K562 (cell line): ENCODE data around the gene ERC2. TPM values are rescaled to one million over a fixed set of nuclear protein-coding genes. Genes with fewer than 3 reads are reported as not detected.

Source experiments
- ASH1L ChIP-seq: fragments of 450-650 bp; IDR thresholded peaks from 2 replicates; pipeline ENCODE4 v1.6.1; 2018; ENCODE audit warnings: borderline replicate concordance, mild to moderate bottlenecking, low read depth; ENCODE audit not compliant: partially characterized antibody
- KDM4B ChIP-seq, 2 experiments: fragments of 450-650 bp in 1 of 2; sonication (generic) in 1 of 2; IDR thresholded peaks; 2 replicates each; pipeline ENCODE4 v1.6.1; 2016 to 2017; ENCODE audit warnings: borderline replicate concordance in 2 of 2, antibody characterized with exemption in 1 of 2, low read depth in 1 of 2, mild to moderate bottlenecking in 1 of 2
- polyA plus RNA-seq, 8 experiments: library from polyadenylated mRNA; depleted of rRNA in 4 of 8; stranded (reverse) in 5 of 8; unstranded in 3 of 8; fragments of >200 nt; fragmentation: Nextera tagmentation in 2 of 8; fragmentation: Illumina TruSeq in 1 of 8; extraction: Ambion mirVana in 2 of 8; extraction: Trizol in 1 of 8; gene quantifications; 2 replicates each; pipeline versions ENCODE4 v1.2.1 to v1.2.3, GENCODE V29; 2011 to 2014; ENCODE audit warnings: inconsistent platforms in 1 of 8, missing spikeins in 1 of 8
- total RNA-seq, 7 experiments: library from RNA; depleted of rRNA in 6 of 7; stranded (reverse); fragments of >200 nt in 6 of 7; fragmentation: Illumina TruSeq in 2 of 7; extraction: Trizol in 2 of 7; gene quantifications; 2 replicates each; pipeline versions ENCODE4 v1.2.1 to v1.2.3, GENCODE V29; 2011 to 2021; ENCODE audit warnings: low replicate concordance in 1 of 7
- TF ChIP-seq, protein P1 (sequence below): fragments of 200-600 bp; sonication (generic); IDR thresholded peaks from one replicate; pipeline ENCODE4 v1.6.1; 2012; ENCODE audit warnings: mild to moderate bottlenecking, low read depth, low read length, inconsistent platforms

Gene ERC2
- total and polyA plus RNA-seq, 9 of the 15 experiments (the other 6 are each of a cell fraction or from before 2014, with no cell fraction given) = 0.04 to 0.18 (median 0.07) TPM; not detected in 2

GRCh38 chr3:55668359-55668758 lies 799.9 kb downstream of the ERC2 start (continued):
- TF ChIP-seq, protein P1, sequence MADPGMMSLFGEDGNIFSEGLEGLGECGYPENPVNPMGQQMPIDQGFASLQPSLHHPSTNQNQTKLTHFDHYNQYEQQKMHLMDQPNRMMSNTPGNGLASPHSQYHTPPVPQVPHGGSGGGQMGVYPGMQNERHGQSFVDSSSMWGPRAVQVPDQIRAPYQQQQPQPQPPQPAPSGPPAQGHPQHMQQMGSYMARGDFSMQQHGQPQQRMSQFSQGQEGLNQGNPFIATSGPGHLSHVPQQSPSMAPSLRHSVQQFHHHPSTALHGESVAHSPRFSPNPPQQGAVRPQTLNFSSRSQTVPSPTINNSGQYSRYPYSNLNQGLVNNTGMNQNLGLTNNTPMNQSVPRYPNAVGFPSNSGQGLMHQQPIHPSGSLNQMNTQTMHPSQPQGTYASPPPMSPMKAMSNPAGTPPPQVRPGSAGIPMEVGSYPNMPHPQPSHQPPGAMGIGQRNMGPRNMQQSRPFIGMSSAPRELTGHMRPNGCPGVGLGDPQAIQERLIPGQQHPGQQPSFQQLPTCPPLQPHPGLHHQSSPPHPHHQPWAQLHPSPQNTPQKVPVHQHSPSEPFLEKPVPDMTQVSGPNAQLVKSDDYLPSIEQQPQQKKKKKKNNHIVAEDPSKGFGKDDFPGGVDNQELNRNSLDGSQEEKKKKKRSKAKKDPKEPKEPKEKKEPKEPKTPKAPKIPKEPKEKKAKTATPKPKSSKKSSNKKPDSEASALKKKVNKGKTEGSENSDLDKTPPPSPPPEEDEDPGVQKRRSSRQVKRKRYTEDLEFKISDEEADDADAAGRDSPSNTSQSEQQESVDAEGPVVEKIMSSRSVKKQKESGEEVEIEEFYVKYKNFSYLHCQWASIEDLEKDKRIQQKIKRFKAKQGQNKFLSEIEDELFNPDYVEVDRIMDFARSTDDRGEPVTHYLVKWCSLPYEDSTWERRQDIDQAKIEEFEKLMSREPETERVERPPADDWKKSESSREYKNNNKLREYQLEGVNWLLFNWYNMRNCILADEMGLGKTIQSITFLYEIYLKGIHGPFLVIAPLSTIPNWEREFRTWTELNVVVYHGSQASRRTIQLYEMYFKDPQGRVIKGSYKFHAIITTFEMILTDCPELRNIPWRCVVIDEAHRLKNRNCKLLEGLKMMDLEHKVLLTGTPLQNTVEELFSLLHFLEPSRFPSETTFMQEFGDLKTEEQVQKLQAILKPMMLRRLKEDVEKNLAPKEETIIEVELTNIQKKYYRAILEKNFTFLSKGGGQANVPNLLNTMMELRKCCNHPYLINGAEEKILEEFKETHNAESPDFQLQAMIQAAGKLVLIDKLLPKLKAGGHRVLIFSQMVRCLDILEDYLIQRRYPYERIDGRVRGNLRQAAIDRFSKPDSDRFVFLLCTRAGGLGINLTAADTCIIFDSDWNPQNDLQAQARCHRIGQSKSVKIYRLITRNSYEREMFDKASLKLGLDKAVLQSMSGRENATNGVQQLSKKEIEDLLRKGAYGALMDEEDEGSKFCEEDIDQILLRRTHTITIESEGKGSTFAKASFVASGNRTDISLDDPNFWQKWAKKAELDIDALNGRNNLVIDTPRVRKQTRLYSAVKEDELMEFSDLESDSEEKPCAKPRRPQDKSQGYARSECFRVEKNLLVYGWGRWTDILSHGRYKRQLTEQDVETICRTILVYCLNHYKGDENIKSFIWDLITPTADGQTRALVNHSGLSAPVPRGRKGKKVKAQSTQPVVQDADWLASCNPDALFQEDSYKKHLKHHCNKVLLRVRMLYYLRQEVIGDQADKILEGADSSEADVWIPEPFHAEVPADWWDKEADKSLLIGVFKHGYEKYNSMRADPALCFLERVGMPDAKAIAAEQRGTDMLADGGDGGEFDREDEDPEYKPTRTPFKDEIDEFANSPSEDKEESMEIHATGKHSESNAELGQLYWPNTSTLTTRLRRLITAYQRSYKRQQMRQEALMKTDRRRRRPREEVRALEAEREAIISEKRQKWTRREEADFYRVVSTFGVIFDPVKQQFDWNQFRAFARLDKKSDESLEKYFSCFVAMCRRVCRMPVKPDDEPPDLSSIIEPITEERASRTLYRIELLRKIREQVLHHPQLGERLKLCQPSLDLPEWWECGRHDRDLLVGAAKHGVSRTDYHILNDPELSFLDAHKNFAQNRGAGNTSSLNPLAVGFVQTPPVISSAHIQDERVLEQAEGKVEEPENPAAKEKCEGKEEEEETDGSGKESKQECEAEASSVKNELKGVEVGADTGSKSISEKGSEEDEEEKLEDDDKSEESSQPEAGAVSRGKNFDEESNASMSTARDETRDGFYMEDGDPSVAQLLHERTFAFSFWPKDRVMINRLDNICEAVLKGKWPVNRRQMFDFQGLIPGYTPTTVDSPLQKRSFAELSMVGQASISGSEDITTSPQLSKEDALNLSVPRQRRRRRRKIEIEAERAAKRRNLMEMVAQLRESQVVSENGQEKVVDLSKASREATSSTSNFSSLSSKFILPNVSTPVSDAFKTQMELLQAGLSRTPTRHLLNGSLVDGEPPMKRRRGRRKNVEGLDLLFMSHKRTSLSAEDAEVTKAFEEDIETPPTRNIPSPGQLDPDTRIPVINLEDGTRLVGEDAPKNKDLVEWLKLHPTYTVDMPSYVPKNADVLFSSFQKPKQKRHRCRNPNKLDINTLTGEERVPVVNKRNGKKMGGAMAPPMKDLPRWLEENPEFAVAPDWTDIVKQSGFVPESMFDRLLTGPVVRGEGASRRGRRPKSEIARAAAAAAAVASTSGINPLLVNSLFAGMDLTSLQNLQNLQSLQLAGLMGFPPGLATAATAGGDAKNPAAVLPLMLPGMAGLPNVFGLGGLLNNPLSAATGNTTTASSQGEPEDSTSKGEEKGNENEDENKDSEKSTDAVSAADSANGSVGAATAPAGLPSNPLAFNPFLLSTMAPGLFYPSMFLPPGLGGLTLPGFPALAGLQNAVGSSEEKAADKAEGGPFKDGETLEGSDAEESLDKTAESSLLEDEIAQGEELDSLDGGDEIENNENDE = no peak
- TF ChIP-seq ASH1L (no peak), KDM4B (IDR thresholded peaks at IDR 0.05; ENCODE audit: borderline replicate concordance in 2 of 2, low read depth in 1 of 2) (no peak)
